Thymus (tissue), 11 donors: ENCODE results near the gene CDH4. TPM values are rescaled to one million over a fixed set of nuclear protein-coding genes. Genes with fewer than 3 reads are reported as not detected.

Experiments
- DNase-seq, 9 donors: peaks; one replicate each; pipeline ENCODE4 v3.0.0-alpha.2; 2013; ENCODE audit warnings: low spot score in 9 of 9, low read depth in 6 of 9, missing footprints in 1 of 9
- H3K27ac ChIP-seq, 2 donors: one replicate each; pipeline ENCODE4 v1.5.1; 2013; ENCODE audit warnings: control low read depth in 1 of 2, low read depth in 1 of 2, low read length in 1 of 2, mild to moderate bottlenecking in 1 of 2, moderate library complexity in 1 of 2
- H3K27me3 ChIP-seq, 2 donors: one replicate each; pipeline ENCODE4 v1.5.1; 2013; ENCODE audit warnings: low read length in 1 of 2; ENCODE audit not compliant: control insufficient read depth in 2 of 2, insufficient read depth in 1 of 2
- H3K36me3 ChIP-seq, 2 donors: one replicate each; pipeline ENCODE4 v1.5.1; 2013; ENCODE audit warnings: low read length in 1 of 2, mild to moderate bottlenecking in 1 of 2, moderate library complexity in 1 of 2; ENCODE audit not compliant: control insufficient read depth in 2 of 2, insufficient read depth in 2 of 2
- H3K4me1 ChIP-seq, 2 donors: one replicate each; pipeline ENCODE4 v1.5.1; 2013; ENCODE audit warnings: low read length in 2 of 2; ENCODE audit not compliant: control insufficient read depth in 2 of 2, insufficient read depth in 2 of 2
- H3K4me3 ChIP-seq, 2 donors: one replicate each; pipeline ENCODE4 v1.5.1; 2013; ENCODE audit warnings: low read length in 2 of 2, control low read depth in 1 of 2, mild to moderate bottlenecking in 1 of 2
- H3K9me3 ChIP-seq, 2 donors: one replicate each; pipeline ENCODE4 v1.5.1; 2013; ENCODE audit warnings: low read length in 1 of 2, mild to moderate bottlenecking in 1 of 2; ENCODE audit not compliant: control insufficient read depth in 2 of 2, insufficient read depth in 1 of 2
- WGBS: extraction: QIAGEN DNeasy Blood & Tissue Kit; methylation state at CpG from one replicate; pipeline ENCODE4 v1.1.7; 2013; 5-methylcytosine and 5-hydroxymethylcytosine counted together
- polyA plus RNA-seq: library from polyadenylated mRNA; stranded (reverse); fragments of 200-250 nt; gene quantifications from one replicate; pipeline ENCODE4 v1.2.3, GENCODE V29; 2013
- total RNA-seq: library from RNA; stranded (reverse); fragments of 120-200 nt; gene quantifications from one replicate; pipeline ENCODE4 v1.2.4, GENCODE V29; 2013
- donor health status: healthy.

CDH4 gene
- total and polyA plus RNA-seq, 2 donors, result 0.34 to 0.61 TPM

DNA sequence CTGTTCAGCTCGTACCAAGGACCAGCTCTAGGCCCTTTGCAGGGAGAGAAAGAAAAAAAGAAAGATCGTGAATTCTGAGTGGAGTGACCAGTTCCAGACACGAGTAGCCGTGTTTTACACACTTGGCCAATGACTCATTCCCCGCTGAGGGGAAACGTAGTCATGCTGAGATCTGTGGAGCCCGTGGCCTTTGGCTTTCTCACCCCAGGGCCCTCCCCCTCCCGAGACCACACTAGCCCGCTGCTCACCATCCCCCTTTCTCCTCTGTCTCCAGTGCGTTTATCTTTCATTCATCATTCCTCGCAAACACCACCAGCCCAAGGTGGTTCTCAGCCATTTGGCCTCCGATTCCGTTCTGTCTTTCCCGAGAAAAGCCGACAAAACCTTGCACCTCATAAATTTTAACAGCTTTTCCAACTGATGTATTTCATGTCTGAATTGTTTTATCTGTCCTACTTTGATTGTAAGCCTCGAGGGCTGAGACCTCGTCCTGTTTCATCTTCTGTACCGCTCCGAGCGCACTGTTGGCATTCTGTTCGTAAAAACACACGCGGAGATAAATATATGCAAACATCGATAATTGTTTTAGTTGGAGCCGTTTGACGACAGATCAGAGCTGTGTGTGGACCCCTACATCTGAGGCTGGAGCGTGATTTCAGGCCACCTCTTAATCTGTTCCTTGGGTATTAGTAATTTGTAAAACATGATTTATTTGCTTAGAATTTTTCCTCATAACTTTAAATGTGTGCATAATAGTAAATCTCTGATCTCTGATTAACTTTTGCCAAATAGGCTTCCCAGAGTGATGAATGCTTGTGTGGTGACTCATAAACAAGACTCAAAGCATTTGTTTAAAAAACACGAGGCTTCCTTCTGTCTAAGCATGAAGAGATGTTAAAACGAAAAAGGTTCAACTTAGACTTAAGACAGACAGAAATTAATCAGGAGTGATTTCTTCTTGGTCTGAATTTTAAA lies 336.6 kb downstream of the CDH4 start:
- no peak overlapping the region for H3K27ac ChIP-seq
- 47% methylated on average over 29 of the region's 29 CpGs for WGBS
- peaks cover 4 to 13% of the 10 kb centered on the region in 2 donors for H3K9me3 ChIP-seq
- H3K27me3 ChIP-seq, result peaks cover 0 to 3% of the 10 kb centered on the region in 2 donors
- H3K4me1 ChIP-seq, result no peaks in the 10 kb centered on the region
- H3K4me3 ChIP-seq, result no peak overlapping the region
- no peak for DNase-seq
- no peaks in the 10 kb centered on the region for H3K36me3 ChIP-seq

DNA sequence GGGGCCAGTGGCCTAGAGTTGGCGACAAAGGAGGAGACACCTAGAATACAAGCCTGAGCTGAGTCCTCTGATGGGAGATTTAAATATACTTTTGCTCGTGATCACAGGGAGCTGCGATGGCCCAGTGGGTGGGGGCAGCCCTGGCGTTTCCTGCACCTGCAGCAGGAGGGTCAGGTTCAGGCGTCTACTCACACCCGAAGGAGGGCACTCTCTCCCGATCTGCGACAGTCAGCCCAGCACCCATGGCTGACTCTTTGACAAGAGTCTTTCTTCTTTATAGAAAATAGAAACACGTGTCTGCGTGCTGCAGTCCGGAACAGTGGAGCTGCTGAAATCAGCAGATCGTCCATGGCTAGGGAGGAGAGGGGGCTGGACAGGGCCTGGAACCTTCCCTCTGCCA lies 338.2 kb downstream of the CDH4 start:
- no peak overlapping the region for H3K27ac ChIP-seq
- H3K4me1 ChIP-seq, result no peaks in the 10 kb centered on the region
- H3K9me3 ChIP-seq, result peaks cover 14 to 15% of the 10 kb centered on the region in 2 donors
- peaks cover 0 to 3% of the 10 kb centered on the region in 2 donors for H3K27me3 ChIP-seq
- no peak overlapping the region for H3K4me3 ChIP-seq
- 83% methylated on average over 12 of the region's 12 CpGs for WGBS
- no peaks in the 10 kb centered on the region for H3K36me3 ChIP-seq
- no peak for DNase-seq

DNA sequence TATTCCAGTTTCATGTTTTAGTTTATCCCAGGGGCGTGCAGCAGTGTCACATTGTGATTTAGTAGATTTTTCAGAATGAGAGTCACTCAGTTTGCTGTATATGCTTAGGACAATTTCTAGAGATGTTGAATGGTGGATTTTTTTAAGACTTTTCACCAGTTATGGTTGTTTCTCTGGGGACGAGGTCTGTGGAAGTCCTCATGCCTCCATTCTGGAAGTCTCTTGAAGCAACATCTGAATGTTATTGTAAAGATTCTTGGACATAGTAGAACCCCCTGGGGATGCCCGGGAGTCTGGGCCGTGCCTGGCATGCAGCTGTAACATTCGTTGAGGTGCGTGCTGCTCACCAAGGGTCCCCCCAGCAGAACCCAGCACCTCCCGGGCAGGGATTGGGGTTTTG lies 341.5 kb downstream of the CDH4 start:
- Histone ChIP-seq H3K4me3 (no peak overlapping the region), H3K9me3 (peaks cover 13 to 42% of the 10 kb centered on the region in 2 donors), H3K4me1 (no peaks in the 10 kb centered on the region), H3K27me3 (no peaks in the 10 kb centered on the region), H3K36me3 (no peaks in the 10 kb centered on the region), H3K27ac (no peak overlapping the region)
- 91% methylated on average over 7 of the region's 7 CpGs for WGBS
- DNase-seq, result no peak

DNA sequence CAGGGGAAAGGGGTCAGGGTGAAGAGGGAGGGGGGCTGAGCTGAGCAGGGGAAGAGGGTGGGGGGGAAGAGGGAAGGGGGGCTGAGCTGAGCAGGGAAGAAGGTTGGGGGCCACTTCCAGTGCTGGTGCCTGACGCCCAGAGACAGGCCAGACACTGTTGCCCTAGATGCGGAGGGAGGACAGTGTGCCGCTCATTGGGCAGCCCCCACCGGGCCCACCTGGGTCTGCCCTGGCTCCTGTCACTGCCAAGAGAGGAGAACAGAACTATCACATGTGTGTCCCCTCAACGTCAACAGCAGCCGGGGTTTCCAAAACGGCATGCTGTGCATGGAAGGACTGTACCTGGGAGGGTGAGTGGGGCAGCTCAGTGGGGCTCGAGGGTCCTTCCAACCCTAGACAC lies 342.1 kb downstream of the CDH4 start:
- Histone ChIP-seq H3K9me3 (peaks cover 13 to 44% of the 10 kb centered on the region in 2 donors), H3K27me3 (no peaks in the 10 kb centered on the region), H3K4me1 (no peaks in the 10 kb centered on the region), H3K27ac (no peak overlapping the region), H3K4me3 (no peak overlapping the region), H3K36me3 (no peaks in the 10 kb centered on the region)
- WGBS, result 88% methylated on average over 8 of the region's 8 CpGs
- no peak for DNase-seq

DNA sequence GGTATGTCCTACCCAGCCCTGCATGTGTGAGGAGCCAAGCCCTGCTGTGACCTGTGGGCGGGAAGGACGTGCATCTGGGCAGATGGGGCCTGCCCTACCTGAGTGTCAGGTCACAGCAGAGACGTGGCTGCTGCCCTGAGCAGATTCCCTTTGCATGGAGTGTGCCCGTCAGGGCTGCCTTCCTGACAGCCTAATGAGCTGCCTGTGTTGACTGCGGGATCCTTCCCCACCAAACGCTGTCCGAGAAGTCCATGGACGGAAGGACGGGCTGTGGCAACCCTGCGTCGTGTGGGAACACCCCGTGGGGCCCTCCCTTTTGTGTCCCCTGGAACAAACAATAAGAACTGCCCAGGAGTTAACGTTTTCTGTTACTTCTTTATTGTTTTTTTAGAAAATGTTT lies 343.2 kb downstream of the CDH4 start:
- no peaks in the 10 kb centered on the region for H3K4me1 ChIP-seq
- WGBS, result 96% methylated on average over 13 of the region's 13 CpGs
- peaks cover 15 to 48% of the 10 kb centered on the region in 2 donors for H3K9me3 ChIP-seq
- H3K27me3 ChIP-seq, result no peaks in the 10 kb centered on the region
- H3K4me3 ChIP-seq, result no peak overlapping the region
- no peak for DNase-seq
- no peaks in the 10 kb centered on the region for H3K36me3 ChIP-seq
- H3K27ac ChIP-seq, result no peak overlapping the region

DNA sequence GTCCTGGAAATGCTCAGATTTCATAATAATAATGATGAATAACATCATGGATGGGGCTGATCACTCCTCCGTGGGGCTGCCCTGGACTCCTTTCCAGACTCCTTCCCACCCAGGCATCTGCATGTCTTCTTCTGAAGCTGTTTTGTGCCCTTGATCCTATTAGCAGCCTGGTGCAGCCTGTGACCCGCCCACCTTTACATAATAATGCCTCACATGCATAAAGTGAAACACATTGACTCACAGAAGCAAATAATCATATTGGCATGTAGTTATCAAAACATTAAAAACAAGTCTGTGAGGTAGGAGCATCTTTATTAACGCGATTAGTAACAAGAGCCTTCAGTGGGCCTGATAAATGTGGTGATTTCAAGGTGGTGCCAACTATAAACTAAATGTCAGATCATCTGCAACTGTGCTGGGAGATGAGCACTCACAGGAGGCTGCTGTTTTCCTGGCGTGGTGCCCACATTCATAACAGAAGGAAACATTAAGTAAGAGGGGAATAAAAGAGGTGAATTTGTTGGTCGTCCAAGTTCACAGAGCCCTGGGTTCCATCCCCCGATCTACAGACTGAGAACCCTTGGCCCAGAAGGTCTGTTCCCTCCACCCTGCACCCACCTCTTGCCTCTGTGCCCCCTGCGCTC lies 344.7 kb downstream of the CDH4 start:
- DNase-seq, result no peak
- peaks cover 14 to 48% of the 10 kb centered on the region in 2 donors for H3K9me3 ChIP-seq
- 83% methylated on average over 8 of the region's 8 CpGs for WGBS
- no peak overlapping the region for H3K4me3 ChIP-seq
- no peaks in the 10 kb centered on the region for H3K27me3 ChIP-seq
- H3K4me1 ChIP-seq, result no peaks in the 10 kb centered on the region
- H3K27ac ChIP-seq, result no peak overlapping the region
- no peaks in the 10 kb centered on the region for H3K36me3 ChIP-seq

DNA sequence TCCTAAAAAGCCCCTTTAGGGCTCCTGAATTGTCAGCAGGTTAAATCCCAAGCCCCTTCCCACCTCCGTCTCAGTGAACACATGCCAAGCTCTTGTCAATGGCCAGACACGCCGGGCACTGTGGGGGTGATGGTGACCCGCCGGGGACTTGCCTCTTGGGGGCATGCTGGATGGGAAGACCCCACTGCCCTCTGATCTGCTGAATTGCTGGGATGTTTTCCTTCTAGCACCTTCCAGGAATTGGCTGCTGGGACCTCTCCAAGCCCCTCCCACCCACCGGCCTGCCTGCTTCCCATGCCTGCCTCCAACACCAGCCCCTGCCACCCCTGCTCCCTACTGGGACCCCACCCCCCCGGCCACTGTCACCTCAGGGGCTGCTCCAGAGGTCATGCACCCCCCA lies 345.9 kb downstream of the CDH4 start:
- no peaks in the 10 kb centered on the region for H3K27me3 ChIP-seq
- WGBS, result 84% methylated on average over 7 of the region's 7 CpGs
- no peak overlapping the region for H3K4me3 ChIP-seq
- no peak overlapping the region for H3K27ac ChIP-seq
- no peaks in the 10 kb centered on the region for H3K36me3 ChIP-seq
- no peaks in the 10 kb centered on the region for H3K4me1 ChIP-seq
- peaks cover 16 to 47% of the 10 kb centered on the region in 2 donors for H3K9me3 ChIP-seq
- DNase-seq, result no peak

DNA sequence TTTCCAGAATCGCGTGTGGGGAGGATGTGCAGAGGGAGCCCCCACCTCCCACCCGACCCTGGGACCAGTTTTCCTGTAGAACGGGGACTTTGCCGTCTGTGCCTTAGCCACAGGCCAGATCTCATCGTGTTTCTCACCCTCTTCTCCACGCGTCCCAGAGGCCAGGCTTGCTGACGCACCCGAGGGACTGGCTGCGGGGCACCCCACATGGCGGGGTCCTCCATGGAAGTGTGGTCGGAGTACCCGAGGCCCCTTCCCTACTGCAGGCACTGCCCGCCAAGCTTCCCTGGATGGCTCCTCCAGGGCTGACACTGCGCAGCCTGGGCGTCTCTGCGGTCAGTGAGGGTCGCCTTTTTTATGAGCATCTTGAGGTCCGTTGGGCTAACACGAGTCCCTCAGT lies 346.5 kb downstream of the CDH4 start:
- Histone ChIP-seq H3K27ac (no peak overlapping the region), H3K9me3 (peaks cover 17 to 53% of the 10 kb centered on the region in 2 donors), H3K27me3 (no peaks in the 10 kb centered on the region), H3K36me3 (no peaks in the 10 kb centered on the region), H3K4me1 (no peaks in the 10 kb centered on the region), H3K4me3 (no peak overlapping the region)
- no peak for DNase-seq
- WGBS, result 85% methylated on average over 21 of the region's 21 CpGs

DNA sequence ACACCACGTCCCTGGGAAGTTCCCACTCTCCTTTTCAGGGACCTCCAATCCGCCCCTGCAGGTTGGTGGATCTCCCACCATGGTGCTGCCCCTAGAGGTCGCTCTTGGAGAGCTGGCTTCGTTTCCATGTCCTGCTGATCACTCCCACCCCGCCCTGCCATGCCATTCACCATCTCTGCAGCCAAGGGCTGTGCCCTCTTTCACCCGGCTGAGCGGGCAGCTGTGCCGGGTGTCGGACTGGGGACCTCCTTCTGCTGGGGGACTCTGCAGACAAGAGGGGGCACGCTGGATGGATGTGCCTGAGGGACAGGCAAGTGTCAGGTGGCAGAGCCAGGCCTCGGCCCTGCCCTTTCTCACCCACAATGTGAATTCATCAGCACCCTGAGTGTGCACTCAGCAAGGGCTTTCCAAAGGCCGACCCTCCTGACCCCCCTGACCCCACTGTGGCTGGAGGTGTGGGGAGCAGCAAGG lies 347.0 kb downstream of the CDH4 start:
- no peak for DNase-seq
- Histone ChIP-seq H3K4me3 (no peak overlapping the region), H3K36me3 (no peaks in the 10 kb centered on the region), H3K4me1 (no peaks in the 10 kb centered on the region), H3K27me3 (no peaks in the 10 kb centered on the region), H3K9me3 (peaks cover 17 to 55% of the 10 kb centered on the region in 2 donors), H3K27ac (no peak overlapping the region)
- WGBS, result 75% methylated on average over 12 of the region's 12 CpGs
